GM12878 (cell line): ENCODE data around the gene PLPP3. TPM values are rescaled to one million over a fixed set of nuclear protein-coding genes. Genes with fewer than 3 reads are reported as not detected.
A peak's percentile ranks its signal among the peaks of the same experiment; 100 is the strongest.

Experiments used
- BRCA1 ChIP-seq: IDR thresholded peaks from 2 replicates; pipeline ENCODE4 v1.6.1; 2011; ENCODE audit warnings: low read depth, low read length, improper control_type of control experiment
- CHD2 ChIP-seq: IDR thresholded peaks from 2 replicates; pipeline ENCODE4 v1.6.1; 2011; ENCODE audit warnings: low read depth, low read length, improper control_type of control experiment, borderline replicate concordance
- CHD4 ChIP-seq: fragments of 200-600 bp; sonication (generic); IDR thresholded peaks from 2 replicates; pipeline ENCODE4 v1.6.1; 2016; ENCODE audit warnings: mild to moderate bottlenecking
- EZH2 ChIP-seq: IDR thresholded peaks from 2 replicates; pipeline ENCODE4 v1.6.1; 2012; ENCODE audit warnings: low read depth, mild to moderate bottlenecking, control low read depth, inconsistent platforms, low read length, borderline replicate concordance; ENCODE audit not compliant: control insufficient read depth
- MTA2 ChIP-seq: fragments of 450-650 bp; IDR thresholded peaks from 2 replicates; pipeline ENCODE4 v1.6.1; 2016; ENCODE audit warnings: low read depth, mild to moderate bottlenecking, moderate library complexity
- MYB ChIP-seq: fragments of 150-350 bp; IDR thresholded peaks from 2 replicates; pipeline ENCODE4 v1.6.1; 2014; ENCODE audit warnings: mild to moderate bottlenecking, low read depth, low read length, borderline replicate concordance
- NBN ChIP-seq: fragments of 450-650 bp; IDR thresholded peaks from 2 replicates; pipeline ENCODE4 v1.6.1; 2016
- NFXL1 ChIP-seq: fragments of 450-650 bp; IDR thresholded peaks from 2 replicates; pipeline ENCODE4 v1.6.1; 2017; ENCODE audit warnings: antibody characterized with exemption, mild to moderate bottlenecking, borderline replicate concordance
- NR2F1 ChIP-seq: fragments of 450-650 bp; conservative IDR thresholded peaks from 2 replicates; pipeline ENCODE4 v1.6.1; 2017; ENCODE audit warnings: mild to moderate bottlenecking
- PAX5 ChIP-seq: IDR thresholded peaks from 2 replicates; pipeline ENCODE4 v1.6.1; 2011; ENCODE audit warnings: low read depth, low read length, borderline replicate concordance
- RFX5 ChIP-seq: IDR thresholded peaks from 2 replicates; pipeline ENCODE4 v1.6.1; 2011; ENCODE audit warnings: low read depth, low read length, improper control_type of control experiment
- SMC3 ChIP-seq: IDR thresholded peaks from 2 replicates; pipeline ENCODE4 v1.6.1; 2011; ENCODE audit warnings: low read length, improper control_type of control experiment, borderline replicate concordance
- SP1 ChIP-seq: IDR thresholded peaks from one replicate; pipeline ENCODE4 v1.6.1; 2011; ENCODE audit warnings: low read depth, low read length
- TBL1XR1 ChIP-seq: IDR thresholded peaks from 2 replicates; pipeline ENCODE4 v1.6.1; 2012; ENCODE audit warnings: low read depth, low read length, improper control_type of control experiment
- TCF12 ChIP-seq: IDR thresholded peaks from 2 replicates; pipeline ENCODE4 v1.6.1; 2011; ENCODE audit warnings: low read depth, mild to moderate bottlenecking, low read length
- WRNIP1 ChIP-seq: IDR thresholded peaks from 2 replicates; pipeline ENCODE4 v1.6.1; 2011; ENCODE audit warnings: low read depth, low read length, improper control_type of control experiment, borderline replicate concordance
- polyA plus RNA-seq, 11 experiments: library from polyadenylated mRNA; depleted of rRNA in 4 of 11; unstranded in 6 of 11; stranded (reverse) in 5 of 11; fragments of >200 nt; fragmentation: Nextera tagmentation in 4 of 11; fragmentation: Illumina TruSeq in 1 of 11; extraction: Ambion mirVana in 4 of 11; extraction: Trizol in 1 of 11; gene quantifications; 1 replicate in 1 of 11; 2 replicates in 10 of 11; pipeline versions ENCODE4 v1.2.1 to v1.2.3, GENCODE V29; 2011 to 2016; ENCODE audit warnings: inconsistent platforms in 2 of 11, missing spikeins in 2 of 11, low read depth in 1 of 11
- total RNA-seq, 4 experiments: library from RNA; depleted of rRNA in 3 of 4; stranded (reverse); fragments of >200 nt in 3 of 4; fragmentation: Illumina TruSeq in 1 of 4; extraction: Trizol in 1 of 4; gene quantifications; 2 replicates each; pipeline versions ENCODE4 v1.2.1 to v1.2.3, GENCODE V29; 2013 to 2021
- TF ChIP-seq, protein P1 (sequence below): fragments of 450-650 bp; IDR thresholded peaks from 2 replicates; pipeline ENCODE4 v1.6.1; 2016; ENCODE audit warnings: mild to moderate bottlenecking
- TF ChIP-seq, protein P2 (sequence below): fragments of 450-650 bp; IDR thresholded peaks from 2 replicates; pipeline ENCODE4 v1.6.1; 2016; ENCODE audit warnings: mild to moderate bottlenecking
- TF ChIP-seq, protein P3 (sequence below): fragments of 450-650 bp; conservative IDR thresholded peaks from 2 replicates; pipeline ENCODE4 v1.6.1; 2017; ENCODE audit warnings: mild to moderate bottlenecking, moderate library complexity
- TF ChIP-seq, protein P4 (sequence below): fragments of 450-650 bp; IDR thresholded peaks from 2 replicates; pipeline ENCODE4 v1.6.1; 2017; ENCODE audit warnings: mild to moderate bottlenecking, low read depth, inconsistent platforms; ENCODE audit not compliant: poor library complexity, severe bottlenecking
- TF ChIP-seq, protein P5 (sequence below): IDR thresholded peaks from 2 replicates; pipeline ENCODE4 v1.6.1; 2012; ENCODE audit warnings: mild to moderate bottlenecking, low read depth, low read length

Gene PLPP3
- total and polyA plus RNA-seq, 10 of the 15 experiments (the other 5 are each of a cell fraction or from before 2014, with no cell fraction given), result 6.4 to 26.8 (median 9.5) TPM

DNA sequence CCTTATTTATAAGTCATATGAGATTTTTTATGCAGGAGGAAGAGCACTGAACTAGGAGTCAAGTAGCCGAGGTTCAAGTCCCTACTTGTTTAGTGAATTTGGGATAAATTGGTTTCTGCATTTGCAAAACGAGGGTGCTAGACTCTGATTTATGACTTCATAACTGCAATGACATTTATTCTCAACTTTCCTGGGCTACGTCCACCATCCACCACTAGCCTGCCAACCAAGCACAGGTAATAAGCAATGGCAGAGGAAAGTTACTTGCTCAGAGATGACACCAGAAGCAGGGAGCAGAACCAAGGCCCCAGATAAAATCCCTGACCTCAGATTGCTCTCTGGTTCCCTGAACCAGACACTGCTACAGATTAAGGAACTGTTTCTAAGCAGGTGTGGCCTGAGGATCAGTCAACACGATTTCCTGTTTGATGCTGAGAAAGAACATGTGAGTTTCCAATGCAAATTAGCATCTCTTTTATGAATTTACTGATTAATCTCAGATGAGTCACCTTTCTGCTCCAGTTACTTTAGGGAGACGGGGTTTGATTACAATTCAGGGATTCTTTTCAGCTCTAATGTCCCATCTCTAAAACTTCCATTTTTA is 52.7 kb downstream of the PLPP3 start (continued):
- TF ChIP-seq TCF12 (peak; percentile 71), SP1 (no peak), EZH2 (no peak), NR2F1 (peak; percentile 71; the same call in 1 of the 2 replicates), CHD2 (peak; percentile 49; the same call in 1 of the 2 replicates), PAX5 (peak; percentile 77; the same call in 1 of the 2 replicates), NBN (0 out of 2 replicates have a peak, but pooled peaks have one; percentile 56), TBL1XR1 (peak; percentile 38; the same call in 1 of the 2 replicates), CHD4 (no peak), MTA2 (peak; percentile 76), WRNIP1 (no peak), SMC3 (no peak), NFXL1 (no peak), MYB (no peak), RFX5 (no peak), BRCA1 (no peak)
- TF ChIP-seq, protein P1, sequence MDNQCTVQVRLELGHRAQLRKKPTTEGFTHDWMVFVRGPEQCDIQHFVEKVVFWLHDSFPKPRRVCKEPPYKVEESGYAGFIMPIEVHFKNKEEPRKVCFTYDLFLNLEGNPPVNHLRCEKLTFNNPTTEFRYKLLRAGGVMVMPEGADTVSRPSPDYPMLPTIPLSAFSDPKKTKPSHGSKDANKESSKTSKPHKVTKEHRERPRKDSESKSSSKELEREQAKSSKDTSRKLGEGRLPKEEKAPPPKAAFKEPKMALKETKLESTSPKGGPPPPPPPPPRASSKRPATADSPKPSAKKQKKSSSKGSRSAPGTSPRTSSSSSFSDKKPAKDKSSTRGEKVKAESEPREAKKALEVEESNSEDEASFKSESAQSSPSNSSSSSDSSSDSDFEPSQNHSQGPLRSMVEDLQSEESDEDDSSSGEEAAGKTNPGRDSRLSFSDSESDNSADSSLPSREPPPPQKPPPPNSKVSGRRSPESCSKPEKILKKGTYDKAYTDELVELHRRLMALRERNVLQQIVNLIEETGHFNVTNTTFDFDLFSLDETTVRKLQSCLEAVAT, result no peak
- TF ChIP-seq, protein P2, sequence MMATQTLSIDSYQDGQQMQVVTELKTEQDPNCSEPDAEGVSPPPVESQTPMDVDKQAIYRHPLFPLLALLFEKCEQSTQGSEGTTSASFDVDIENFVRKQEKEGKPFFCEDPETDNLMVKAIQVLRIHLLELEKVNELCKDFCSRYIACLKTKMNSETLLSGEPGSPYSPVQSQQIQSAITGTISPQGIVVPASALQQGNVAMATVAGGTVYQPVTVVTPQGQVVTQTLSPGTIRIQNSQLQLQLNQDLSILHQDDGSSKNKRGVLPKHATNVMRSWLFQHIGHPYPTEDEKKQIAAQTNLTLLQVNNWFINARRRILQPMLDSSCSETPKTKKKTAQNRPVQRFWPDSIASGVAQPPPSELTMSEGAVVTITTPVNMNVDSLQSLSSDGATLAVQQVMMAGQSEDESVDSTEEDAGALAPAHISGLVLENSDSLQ, result no peak
- TF ChIP-seq, protein P3, sequence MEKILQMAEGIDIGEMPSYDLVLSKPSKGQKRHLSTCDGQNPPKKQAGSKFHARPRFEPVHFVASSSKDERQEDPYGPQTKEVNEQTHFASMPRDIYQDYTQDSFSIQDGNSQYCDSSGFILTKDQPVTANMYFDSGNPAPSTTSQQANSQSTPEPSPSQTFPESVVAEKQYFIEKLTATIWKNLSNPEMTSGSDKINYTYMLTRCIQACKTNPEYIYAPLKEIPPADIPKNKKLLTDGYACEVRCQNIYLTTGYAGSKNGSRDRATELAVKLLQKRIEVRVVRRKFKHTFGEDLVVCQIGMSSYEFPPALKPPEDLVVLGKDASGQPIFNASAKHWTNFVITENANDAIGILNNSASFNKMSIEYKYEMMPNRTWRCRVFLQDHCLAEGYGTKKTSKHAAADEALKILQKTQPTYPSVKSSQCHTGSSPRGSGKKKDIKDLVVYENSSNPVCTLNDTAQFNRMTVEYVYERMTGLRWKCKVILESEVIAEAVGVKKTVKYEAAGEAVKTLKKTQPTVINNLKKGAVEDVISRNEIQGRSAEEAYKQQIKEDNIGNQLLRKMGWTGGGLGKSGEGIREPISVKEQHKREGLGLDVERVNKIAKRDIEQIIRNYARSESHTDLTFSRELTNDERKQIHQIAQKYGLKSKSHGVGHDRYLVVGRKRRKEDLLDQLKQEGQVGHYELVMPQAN, result 0 out of 2 replicates have a peak, but pooled peaks have one; percentile 26
- TF ChIP-seq, protein P4, sequence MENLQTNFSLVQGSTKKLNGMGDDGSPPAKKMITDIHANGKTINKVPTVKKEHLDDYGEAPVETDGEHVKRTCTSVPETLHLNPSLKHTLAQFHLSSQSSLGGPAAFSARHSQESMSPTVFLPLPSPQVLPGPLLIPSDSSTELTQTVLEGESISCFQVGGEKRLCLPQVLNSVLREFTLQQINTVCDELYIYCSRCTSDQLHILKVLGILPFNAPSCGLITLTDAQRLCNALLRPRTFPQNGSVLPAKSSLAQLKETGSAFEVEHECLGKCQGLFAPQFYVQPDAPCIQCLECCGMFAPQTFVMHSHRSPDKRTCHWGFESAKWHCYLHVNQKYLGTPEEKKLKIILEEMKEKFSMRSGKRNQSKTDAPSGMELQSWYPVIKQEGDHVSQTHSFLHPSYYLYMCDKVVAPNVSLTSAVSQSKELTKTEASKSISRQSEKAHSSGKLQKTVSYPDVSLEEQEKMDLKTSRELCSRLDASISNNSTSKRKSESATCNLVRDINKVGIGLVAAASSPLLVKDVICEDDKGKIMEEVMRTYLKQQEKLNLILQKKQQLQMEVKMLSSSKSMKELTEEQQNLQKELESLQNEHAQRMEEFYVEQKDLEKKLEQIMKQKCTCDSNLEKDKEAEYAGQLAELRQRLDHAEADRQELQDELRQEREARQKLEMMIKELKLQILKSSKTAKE, result peak; percentile 84
- TF ChIP-seq, protein P5, sequence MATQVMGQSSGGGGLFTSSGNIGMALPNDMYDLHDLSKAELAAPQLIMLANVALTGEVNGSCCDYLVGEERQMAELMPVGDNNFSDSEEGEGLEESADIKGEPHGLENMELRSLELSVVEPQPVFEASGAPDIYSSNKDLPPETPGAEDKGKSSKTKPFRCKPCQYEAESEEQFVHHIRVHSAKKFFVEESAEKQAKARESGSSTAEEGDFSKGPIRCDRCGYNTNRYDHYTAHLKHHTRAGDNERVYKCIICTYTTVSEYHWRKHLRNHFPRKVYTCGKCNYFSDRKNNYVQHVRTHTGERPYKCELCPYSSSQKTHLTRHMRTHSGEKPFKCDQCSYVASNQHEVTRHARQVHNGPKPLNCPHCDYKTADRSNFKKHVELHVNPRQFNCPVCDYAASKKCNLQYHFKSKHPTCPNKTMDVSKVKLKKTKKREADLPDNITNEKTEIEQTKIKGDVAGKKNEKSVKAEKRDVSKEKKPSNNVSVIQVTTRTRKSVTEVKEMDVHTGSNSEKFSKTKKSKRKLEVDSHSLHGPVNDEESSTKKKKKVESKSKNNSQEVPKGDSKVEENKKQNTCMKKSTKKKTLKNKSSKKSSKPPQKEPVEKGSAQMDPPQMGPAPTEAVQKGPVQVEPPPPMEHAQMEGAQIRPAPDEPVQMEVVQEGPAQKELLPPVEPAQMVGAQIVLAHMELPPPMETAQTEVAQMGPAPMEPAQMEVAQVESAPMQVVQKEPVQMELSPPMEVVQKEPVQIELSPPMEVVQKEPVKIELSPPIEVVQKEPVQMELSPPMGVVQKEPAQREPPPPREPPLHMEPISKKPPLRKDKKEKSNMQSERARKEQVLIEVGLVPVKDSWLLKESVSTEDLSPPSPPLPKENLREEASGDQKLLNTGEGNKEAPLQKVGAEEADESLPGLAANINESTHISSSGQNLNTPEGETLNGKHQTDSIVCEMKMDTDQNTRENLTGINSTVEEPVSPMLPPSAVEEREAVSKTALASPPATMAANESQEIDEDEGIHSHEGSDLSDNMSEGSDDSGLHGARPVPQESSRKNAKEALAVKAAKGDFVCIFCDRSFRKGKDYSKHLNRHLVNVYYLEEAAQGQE, result no peak
